ENCODE measurements around the gene POLE.

Gene POLE

DNA sequence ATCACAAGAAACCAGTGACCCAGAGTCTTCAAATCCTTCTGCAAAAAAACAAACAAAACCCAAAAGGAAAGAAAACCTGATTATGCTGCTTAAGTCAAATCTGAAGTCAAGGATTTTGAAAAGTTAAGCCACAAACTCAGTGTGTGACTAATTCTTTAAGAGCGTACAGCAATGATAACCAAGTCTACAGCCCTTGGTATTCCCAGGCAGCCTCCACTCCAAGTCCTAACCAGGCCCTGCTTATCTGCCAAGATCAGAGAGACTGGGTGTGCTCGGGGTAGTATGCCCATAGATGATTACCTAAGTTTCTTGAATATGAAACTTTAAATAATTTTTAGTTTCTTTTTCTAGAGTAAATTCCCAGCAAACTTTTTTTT is 36.6 kb upstream of the POLE start:
- DNase-seq (ENCODE audit: low read depth), result no peak
- in situ Hi-C loops (cut with HindIII; ENCODE audit: low sequenced_read_pairs), result no loop called here

GRCh38 chr12:132723015-132723763 is 36.0 kb upstream of the POLE start:
- in situ Hi-C loops (cut with HindIII; ENCODE audit: low sequenced_read_pairs), result no loop called here
- H3K4me3 ChIP-seq (ENCODE audit: low read depth, low read length), result no peak overlapping the region
- no peak for DNase-seq (ENCODE audit: low read depth)
- no peak for TF ChIP-seq CTCF (IDR thresholded peaks at IDR 0.05; ENCODE audit: low read depth, low read length, missing control alignments)

More for the DNA sequence above, 36.6 kb upstream of the POLE start:
- TF ChIP-seq CTCF (IDR thresholded peaks at IDR 0.05; ENCODE audit: low read depth, low read length, missing control alignments), result no peak
- H3K4me3 ChIP-seq (ENCODE audit: low read depth, low read length), result no peak overlapping the region

DNA sequence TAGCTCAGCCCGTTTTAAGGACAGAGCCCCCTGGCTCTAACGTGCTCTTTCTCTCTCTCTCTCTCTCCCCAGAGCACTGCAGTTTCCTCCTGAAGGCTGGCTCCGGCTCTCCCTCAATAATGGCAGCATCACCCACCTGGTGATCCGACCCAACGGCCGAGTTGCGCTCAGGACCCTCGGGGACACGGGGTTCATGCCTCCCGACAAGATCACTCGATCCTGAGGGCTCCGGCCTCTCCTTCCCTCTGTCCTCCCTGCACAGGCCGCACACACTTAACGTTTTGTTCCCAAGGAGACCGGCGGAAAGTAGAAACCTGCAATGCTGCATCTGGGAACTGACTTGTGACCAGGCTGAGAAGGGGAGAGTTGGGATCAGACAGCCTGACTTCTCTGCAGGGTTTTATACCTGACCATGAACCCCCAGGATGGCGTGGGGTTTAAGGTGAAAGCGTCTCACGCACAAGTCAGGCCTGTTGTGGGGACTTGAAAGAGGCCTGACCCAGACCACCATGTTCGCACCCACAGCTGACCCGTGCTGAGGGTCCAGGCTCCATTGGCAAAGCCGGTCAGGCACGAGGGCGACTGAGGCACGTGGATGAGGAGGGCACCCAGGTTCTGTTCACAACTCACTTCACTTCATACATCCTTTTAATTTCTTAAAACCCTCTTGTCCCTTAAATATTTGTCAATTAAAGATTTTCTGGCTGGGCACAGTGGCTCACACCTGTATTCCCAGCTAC is 33.6 kb upstream of the POLE start:
- H3K4me3 ChIP-seq (ENCODE audit: low read depth, low read length), result no peak overlapping the region
- in situ Hi-C loops (cut with HindIII; ENCODE audit: low sequenced_read_pairs), result no loop called here
- no peak for DNase-seq (ENCODE audit: low read depth)
- no peak for TF ChIP-seq CTCF (IDR thresholded peaks at IDR 0.05; ENCODE audit: low read depth, low read length, missing control alignments)

- no peak overlapping the region for H3K4me3 ChIP-seq (ENCODE audit: low read depth, low read length)
- no peak for DNase-seq (ENCODE audit: low read depth)
- TF ChIP-seq CTCF (IDR thresholded peaks at IDR 0.05; ENCODE audit: low read depth, low read length, missing control alignments), result no peak
- in situ Hi-C loops (cut with HindIII; ENCODE audit: low sequenced_read_pairs), result no loop called here
Measured at GRCh38 chr12:132719954-132720324, 32.8 kb upstream of the POLE start.

DNA sequence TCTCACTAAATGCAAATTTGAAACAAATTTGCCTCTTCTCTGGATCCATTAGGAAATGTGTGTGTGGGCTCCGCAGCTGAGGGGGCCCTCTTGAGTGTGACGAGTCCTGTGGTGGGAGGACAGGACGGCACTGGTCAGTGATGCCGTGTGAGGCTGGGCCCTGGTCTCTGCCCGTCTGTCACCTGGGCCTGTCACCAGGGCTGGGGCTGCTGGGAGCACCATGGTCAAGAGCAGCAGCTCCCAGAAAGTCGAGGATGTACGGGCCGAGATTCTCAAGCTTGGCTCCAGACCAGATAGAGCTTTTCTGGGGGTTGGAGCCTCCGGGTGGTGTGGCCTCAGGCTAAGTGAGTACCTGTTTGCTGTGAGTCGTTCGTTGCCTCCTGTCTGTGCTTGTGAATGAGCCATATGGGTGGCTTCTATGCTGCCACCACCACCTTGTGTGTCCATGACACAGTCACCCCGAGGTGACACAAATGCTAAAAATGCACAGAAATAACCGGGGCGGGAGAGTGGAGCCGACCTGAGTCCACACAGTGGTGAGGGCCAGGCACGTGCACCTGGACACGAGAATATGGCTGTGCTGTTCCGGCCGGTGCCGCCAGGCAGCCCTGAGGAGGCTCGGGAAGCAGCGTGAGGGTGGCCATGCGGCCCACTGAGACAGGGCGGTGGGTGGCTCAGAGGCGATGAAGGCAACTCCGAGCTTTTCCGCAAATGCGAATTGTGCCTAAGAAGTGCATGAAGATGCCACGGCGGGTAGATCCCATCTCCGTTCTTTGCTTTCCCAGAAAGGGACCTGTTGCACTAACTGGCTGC is 32.2 kb upstream of the POLE start:
- no peak for TF ChIP-seq CTCF (IDR thresholded peaks at IDR 0.05; ENCODE audit: low read depth, low read length, missing control alignments)
- in situ Hi-C loops (cut with HindIII; ENCODE audit: low sequenced_read_pairs), result no loop called here
- no peak overlapping the region for H3K4me3 ChIP-seq (ENCODE audit: low read depth, low read length)
- no peak for DNase-seq (ENCODE audit: low read depth)

GRCh38 chr12:132718644-132719043 is 31.5 kb upstream of the POLE start:
- in situ Hi-C loops (cut with HindIII; ENCODE audit: low sequenced_read_pairs), result no loop called here
- no peak overlapping the region for H3K4me3 ChIP-seq (ENCODE audit: low read depth, low read length)
- TF ChIP-seq CTCF (IDR thresholded peaks at IDR 0.05; ENCODE audit: low read depth, low read length, missing control alignments), result no peak
- DNase-seq (ENCODE audit: low read depth), result no peak
